Measurements from ENCODE around the gene ADGRG6. TPM values are rescaled to one million over a fixed set of nuclear protein-coding genes. Genes with fewer than 3 reads are reported as not detected.

Gene ADGRG6
- total RNA-seq, 1 experiment from 2014 or later = 0.49 TPM

GRCh38 chr6:142331075-142331551 lies 29.3 kb downstream of the ADGRG6 start:
- no TSS peak for BruUV-seq (replicated peaks)
- Histone ChIP-seq H3K4me1 (ENCODE audit: insufficient read depth, low read length, poor library complexity, severe bottlenecking) (no peaks in the 10 kb centered on the region), H3K9me3 (ENCODE audit: low read depth, low read length, poor library complexity, severe bottlenecking) (no peaks in the 10 kb centered on the region), H3K36me3 (ENCODE audit: insufficient read depth, low read length, poor library complexity, severe bottlenecking) (no peaks in the 10 kb centered on the region), H3K27ac (ENCODE audit: low read depth, low read length, poor library complexity, severe bottlenecking) (no peak overlapping the region), H3K27me3 (replicated peaks; ENCODE audit: insufficient read depth, low read depth, low read length, poor library complexity) (no peaks in the 10 kb centered on the region), H3K4me3 (ENCODE audit: low read depth, low read length, poor library complexity, severe bottlenecking) (no peak overlapping the region)
- intact Hi-C loops (cut with micrococcal nuclease; ENCODE audit: unreplicated experiment) = no loop called here
- ChIA-PET CTCF (no interaction called here), POLR2A (ENCODE audit: low non-redundant PET) (no interaction called here)
- no peak for DNase-seq (ENCODE audit: low spot score)
- no peak for TF ChIP-seq EZH2 (IDR thresholded peaks at IDR 0.05; ENCODE audit: borderline replicate concordance, low read depth, low read length, poor library complexity, severe bottlenecking)

GRCh38 chr6:142331601-142332000 lies 29.8 kb downstream of the ADGRG6 start:
- BruUV-seq (replicated peaks) = no TSS peak

GRCh38 chr6:142332393-142333098 lies 30.7 kb downstream of the ADGRG6 start:
- POLR2A ChIA-PET (ENCODE audit: low non-redundant PET) = no interaction called here

More at GRCh38 chr6:142331601-142332000, 29.8 kb downstream of the ADGRG6 start:
- Histone ChIP-seq H3K27me3 (replicated peaks; ENCODE audit: insufficient read depth, low read depth, low read length, poor library complexity) (no peaks in the 10 kb centered on the region), H3K9me3 (ENCODE audit: low read depth, low read length, poor library complexity, severe bottlenecking) (no peaks in the 10 kb centered on the region), H3K27ac (ENCODE audit: low read depth, low read length, poor library complexity, severe bottlenecking) (no peak overlapping the region), H3K36me3 (ENCODE audit: insufficient read depth, low read length, poor library complexity, severe bottlenecking) (no peaks in the 10 kb centered on the region), H3K4me1 (ENCODE audit: insufficient read depth, low read length, poor library complexity, severe bottlenecking) (no peaks in the 10 kb centered on the region), H3K4me3 (ENCODE audit: low read depth, low read length, poor library complexity, severe bottlenecking) (no peak overlapping the region)
- ChIA-PET POLR2A (ENCODE audit: low non-redundant PET) (no interaction called here), CTCF (no interaction called here)
- DNase-seq (ENCODE audit: low spot score) = no peak
- intact Hi-C loops (cut with micrococcal nuclease; ENCODE audit: unreplicated experiment) = no loop called here
- no peak for TF ChIP-seq EZH2 (IDR thresholded peaks at IDR 0.05; ENCODE audit: borderline replicate concordance, low read depth, low read length, poor library complexity, severe bottlenecking)
- TF ChIP-seq, protein P1, sequence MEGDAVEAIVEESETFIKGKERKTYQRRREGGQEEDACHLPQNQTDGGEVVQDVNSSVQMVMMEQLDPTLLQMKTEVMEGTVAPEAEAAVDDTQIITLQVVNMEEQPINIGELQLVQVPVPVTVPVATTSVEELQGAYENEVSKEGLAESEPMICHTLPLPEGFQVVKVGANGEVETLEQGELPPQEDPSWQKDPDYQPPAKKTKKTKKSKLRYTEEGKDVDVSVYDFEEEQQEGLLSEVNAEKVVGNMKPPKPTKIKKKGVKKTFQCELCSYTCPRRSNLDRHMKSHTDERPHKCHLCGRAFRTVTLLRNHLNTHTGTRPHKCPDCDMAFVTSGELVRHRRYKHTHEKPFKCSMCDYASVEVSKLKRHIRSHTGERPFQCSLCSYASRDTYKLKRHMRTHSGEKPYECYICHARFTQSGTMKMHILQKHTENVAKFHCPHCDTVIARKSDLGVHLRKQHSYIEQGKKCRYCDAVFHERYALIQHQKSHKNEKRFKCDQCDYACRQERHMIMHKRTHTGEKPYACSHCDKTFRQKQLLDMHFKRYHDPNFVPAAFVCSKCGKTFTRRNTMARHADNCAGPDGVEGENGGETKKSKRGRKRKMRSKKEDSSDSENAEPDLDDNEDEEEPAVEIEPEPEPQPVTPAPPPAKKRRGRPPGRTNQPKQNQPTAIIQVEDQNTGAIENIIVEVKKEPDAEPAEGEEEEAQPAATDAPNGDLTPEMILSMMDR (conservative IDR thresholded peaks at IDR 0.05; ENCODE audit: low read depth, low read length) = no peak

More at GRCh38 chr6:142332393-142333098, 30.7 kb downstream of the ADGRG6 start:
- CTCF ChIA-PET = no interaction called here
- Histone ChIP-seq H3K27ac (ENCODE audit: low read depth, low read length, poor library complexity, severe bottlenecking) (no peak overlapping the region), H3K36me3 (ENCODE audit: insufficient read depth, low read length, poor library complexity, severe bottlenecking) (no peaks in the 10 kb centered on the region), H3K9me3 (ENCODE audit: low read depth, low read length, poor library complexity, severe bottlenecking) (no peaks in the 10 kb centered on the region), H3K4me3 (ENCODE audit: low read depth, low read length, poor library complexity, severe bottlenecking) (no peak overlapping the region), H3K4me1 (ENCODE audit: insufficient read depth, low read length, poor library complexity, severe bottlenecking) (no peaks in the 10 kb centered on the region), H3K27me3 (replicated peaks; ENCODE audit: insufficient read depth, low read depth, low read length, poor library complexity) (no peaks in the 10 kb centered on the region)
- TF ChIP-seq, protein P1 (conservative IDR thresholded peaks at IDR 0.05; ENCODE audit: low read depth, low read length) = no peak
- TF ChIP-seq EZH2 (IDR thresholded peaks at IDR 0.05; ENCODE audit: borderline replicate concordance, low read depth, low read length, poor library complexity, severe bottlenecking) = no peak
- BruUV-seq (replicated peaks) = no TSS peak
- DNase-seq (ENCODE audit: low spot score) = no peak
- intact Hi-C loops (cut with micrococcal nuclease; ENCODE audit: unreplicated experiment) = no loop called here

All from A673 (cell line).